Urinary bladder (tissue), 4 donors: ENCODE results near the gene MAPK10. TPM values are rescaled to one million over a fixed set of nuclear protein-coding genes. Genes with fewer than 3 reads are reported as not detected.
A peak's percentile ranks its signal among the peaks of the same experiment; 100 is the strongest.

ENCODE experiments used
- DNase-seq: peaks from one replicate; pipeline ENCODE4 v3.0.0-alpha.2; 2015; ENCODE audit errors: extremely low spot score
- H3K27ac ChIP-seq: one replicate; pipeline ENCODE4 v1.5.1; 2013; ENCODE audit warnings: low read depth, mild to moderate bottlenecking, moderate library complexity
- H3K36me3 ChIP-seq: one replicate; pipeline ENCODE4 v1.6.1; 2013; ENCODE audit warnings: mild to moderate bottlenecking, moderate library complexity; ENCODE audit not compliant: insufficient read depth
- H3K4me1 ChIP-seq: one replicate; pipeline ENCODE4 v1.6.1; 2013; ENCODE audit warnings: mild to moderate bottlenecking, moderate library complexity; ENCODE audit not compliant: insufficient read depth
- H3K4me3 ChIP-seq: one replicate; pipeline ENCODE4 v1.5.1; 2013; ENCODE audit warnings: low read depth, low read length
- WGBS: extraction: QIAGEN DNeasy Blood & Tissue Kit; methylation state at CpG from one replicate; pipeline ENCODE4 v1.1.7; 2013; 5-methylcytosine and 5-hydroxymethylcytosine counted together
- polyA plus RNA-seq: library from polyadenylated mRNA; stranded (reverse); fragments of 200-250 nt; gene quantifications from one replicate; pipeline ENCODE4 v1.2.3, GENCODE V29; 2013
- total RNA-seq: library from RNA; depleted of rRNA; stranded (reverse); fragments of >200 nt; gene quantifications from one replicate; pipeline ENCODE4 v1.2.3, GENCODE V29; 2014
- donor health status: healthy with polysubstance abuse.
- donor health status: healthy.

The MAPK10 gene
- total and polyA plus RNA-seq, 2 donors, result 15.5 to 247 TPM

GRCh38 chr4:86283371-86283770 is 76.5 kb downstream of the MAPK10 start:
- WGBS, result 41% methylated on average over 3 of the region's 3 CpGs

GRCh38 chr4:86280246-86280645 is 79.6 kb downstream of the MAPK10 start:
- H3K36me3 ChIP-seq, result no peaks in the 10 kb centered on the region
- H3K27ac ChIP-seq, result no peak overlapping the region
- no peak for DNase-seq
- 65% methylated on average over 2 of the region's 2 CpGs for WGBS
- no peaks in the 10 kb centered on the region for H3K4me1 ChIP-seq
- no peak overlapping the region for H3K4me3 ChIP-seq

More at GRCh38 chr4:86283371-86283770, 76.5 kb downstream of the MAPK10 start:
- no peaks in the 10 kb centered on the region for H3K36me3 ChIP-seq
- DNase-seq, result peak; percentile 33
- no peaks in the 10 kb centered on the region for H3K4me1 ChIP-seq
- H3K4me3 ChIP-seq, result no peak overlapping the region
- no peak overlapping the region for H3K27ac ChIP-seq

DNA sequence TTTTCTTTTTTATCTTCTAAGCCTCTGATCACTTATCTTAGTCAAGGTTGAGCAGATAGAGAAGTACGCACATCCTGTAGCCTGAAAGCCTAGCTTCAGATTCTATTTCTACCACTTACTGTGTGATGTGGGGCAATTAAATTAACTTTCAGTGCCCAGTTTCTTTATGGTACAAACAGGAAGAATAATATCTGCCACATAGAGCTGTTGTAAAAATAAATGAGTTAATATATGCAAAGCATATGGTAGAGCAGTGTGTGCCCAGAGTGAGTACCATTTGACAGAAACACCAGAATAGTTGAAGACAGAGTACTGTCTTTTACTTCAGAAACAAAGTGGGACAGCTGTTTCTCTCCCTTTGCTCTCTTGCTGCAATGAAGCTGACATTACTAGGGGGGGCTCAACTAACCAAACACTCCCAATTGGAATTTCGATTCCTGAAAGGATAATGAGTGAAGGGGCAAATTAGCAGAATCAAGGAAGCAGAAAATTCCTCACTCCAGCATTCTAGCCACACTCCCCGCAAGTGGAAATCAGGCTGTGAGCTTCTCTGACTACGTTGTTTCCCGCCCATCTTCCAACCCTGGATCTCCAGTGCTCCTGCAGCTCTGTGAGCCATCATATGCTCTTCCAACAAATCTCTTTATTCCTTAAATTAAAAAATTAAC is 80.4 kb downstream of the MAPK10 start:
- H3K4me3 ChIP-seq, result no peak overlapping the region
- H3K36me3 ChIP-seq, result no peaks in the 10 kb centered on the region
- no peak overlapping the region for H3K27ac ChIP-seq
- 93% methylated on average over 5 of the region's 5 CpGs for WGBS
- no peaks in the 10 kb centered on the region for H3K4me1 ChIP-seq
- no peak for DNase-seq

- Histone ChIP-seq H3K4me1 (no peaks in the 10 kb centered on the region), H3K36me3 (no peaks in the 10 kb centered on the region), H3K27ac (no peak overlapping the region), H3K4me3 (no peak overlapping the region)
- WGBS, result 54% methylated on average over 2 of the region's 2 CpGs
- DNase-seq, result no peak
Measured at GRCh38 chr4:86278126-86278525, 81.7 kb downstream of the MAPK10 start.

DNA sequence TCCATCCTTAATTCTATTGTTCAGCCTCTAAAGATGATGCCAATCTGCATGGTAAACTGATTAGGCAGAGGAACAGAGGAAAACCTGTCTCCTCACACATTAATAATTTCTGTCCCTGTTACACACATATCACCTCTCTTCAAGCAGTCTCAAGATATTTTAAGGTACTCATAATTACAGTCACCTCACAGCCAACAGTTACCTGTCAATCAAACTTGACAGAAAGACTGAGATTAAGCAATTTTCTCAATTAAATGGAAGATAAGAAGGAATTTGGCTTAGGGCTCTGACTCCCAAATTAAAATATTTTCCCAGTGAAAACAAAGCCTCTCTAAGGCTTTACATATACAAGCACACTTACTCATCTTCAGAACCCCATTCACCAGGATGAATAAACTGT is 85.2 kb downstream of the MAPK10 start:
- H3K4me3 ChIP-seq, result no peak overlapping the region
- H3K36me3 ChIP-seq, result no peaks in the 10 kb centered on the region
- H3K4me1 ChIP-seq, result no peaks in the 10 kb centered on the region
- H3K27ac ChIP-seq, result no peak overlapping the region
- DNase-seq, result no peak

DNA sequence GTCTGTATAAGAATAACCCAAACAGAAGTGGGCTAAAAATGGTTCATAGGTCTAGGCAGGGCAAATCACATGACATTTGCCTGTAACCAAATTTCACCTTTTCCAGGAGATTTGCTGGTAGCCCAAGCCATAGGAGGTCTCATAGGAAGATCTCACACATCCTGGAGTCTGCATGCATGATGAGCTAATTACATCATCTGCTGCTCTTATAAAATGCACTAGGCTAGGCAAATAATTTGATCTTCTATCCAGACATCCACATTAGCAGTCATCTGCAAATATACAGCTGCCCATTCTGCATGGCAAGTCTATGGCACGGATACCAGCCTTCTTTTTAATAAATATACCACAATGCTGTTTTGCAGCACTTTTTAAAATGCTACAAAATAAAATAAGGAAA is 87.2 kb downstream of the MAPK10 start:
- no peak overlapping the region for H3K4me3 ChIP-seq
- no peak for DNase-seq
- WGBS, result 94% methylated on average over 1 of the region's 1 CpG
- H3K4me1 ChIP-seq, result no peaks in the 10 kb centered on the region
- H3K36me3 ChIP-seq, result no peaks in the 10 kb centered on the region
- H3K27ac ChIP-seq, result no peak overlapping the region

DNA sequence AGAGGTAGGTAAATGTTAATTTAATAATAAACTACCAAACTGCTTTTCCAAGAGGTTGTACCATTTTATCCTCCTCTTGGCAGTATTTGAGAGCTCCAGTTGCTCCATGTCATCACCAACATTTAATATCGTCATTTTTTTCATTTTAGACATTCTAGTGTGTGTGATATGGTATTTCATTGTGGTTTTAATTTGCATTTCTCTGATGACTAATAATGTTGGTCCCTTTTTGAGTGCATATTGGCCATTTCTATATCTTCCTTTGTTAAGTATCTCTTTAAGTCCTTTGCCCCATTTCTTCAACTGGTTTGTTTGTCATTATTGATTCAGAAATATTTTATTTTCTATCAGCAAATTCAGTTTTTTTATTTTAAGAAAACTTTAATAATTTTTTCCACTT is 88.8 kb downstream of the MAPK10 start:
- no peak overlapping the region for H3K4me3 ChIP-seq
- no peak for DNase-seq
- 93% methylated on average over 1 of the region's 1 CpG for WGBS

DNA sequence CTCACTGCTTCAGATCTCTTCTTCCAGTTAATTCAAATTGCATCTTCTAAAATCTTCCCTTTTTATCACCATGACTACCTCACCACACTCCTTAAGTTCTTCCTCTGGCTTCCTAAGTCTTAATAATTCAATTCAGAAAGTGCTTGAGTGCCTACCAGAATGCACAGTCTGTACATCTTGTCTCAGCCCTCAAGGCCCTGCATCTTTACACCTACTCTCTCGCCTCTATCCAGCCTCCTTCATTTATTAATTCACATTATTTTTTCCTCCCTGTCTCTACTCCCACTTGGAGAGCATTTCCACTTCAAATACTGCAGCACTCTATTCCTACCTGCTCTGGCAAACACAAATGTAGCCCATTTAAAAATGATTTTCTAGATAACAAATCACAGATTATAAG is 90.5 kb downstream of the MAPK10 start:
- Histone ChIP-seq H3K4me1 (no peaks in the 10 kb centered on the region), H3K27ac (no peak overlapping the region), H3K4me3 (no peak overlapping the region), H3K36me3 (no peaks in the 10 kb centered on the region)
- WGBS, result 88% methylated on average over 1 of the region's 1 CpG
- no peak for DNase-seq

More for the DNA sequence above, 88.8 kb downstream of the MAPK10 start:
- Histone ChIP-seq H3K27ac (no peak overlapping the region), H3K36me3 (no peaks in the 10 kb centered on the region), H3K4me1 (no peaks in the 10 kb centered on the region)

- no peak overlapping the region for H3K4me3 ChIP-seq
- no peaks in the 10 kb centered on the region for H3K36me3 ChIP-seq
- H3K4me1 ChIP-seq, result no peaks in the 10 kb centered on the region
- no peak for DNase-seq
- H3K27ac ChIP-seq, result no peak overlapping the region
Measured at GRCh38 chr4:86264241-86264640, 95.6 kb downstream of the MAPK10 start.

- no peak for DNase-seq
- WGBS, result 80% methylated on average over 1 of the region's 1 CpG
Measured at GRCh38 chr4:86261636-86262035, 98.2 kb downstream of the MAPK10 start.

DNA sequence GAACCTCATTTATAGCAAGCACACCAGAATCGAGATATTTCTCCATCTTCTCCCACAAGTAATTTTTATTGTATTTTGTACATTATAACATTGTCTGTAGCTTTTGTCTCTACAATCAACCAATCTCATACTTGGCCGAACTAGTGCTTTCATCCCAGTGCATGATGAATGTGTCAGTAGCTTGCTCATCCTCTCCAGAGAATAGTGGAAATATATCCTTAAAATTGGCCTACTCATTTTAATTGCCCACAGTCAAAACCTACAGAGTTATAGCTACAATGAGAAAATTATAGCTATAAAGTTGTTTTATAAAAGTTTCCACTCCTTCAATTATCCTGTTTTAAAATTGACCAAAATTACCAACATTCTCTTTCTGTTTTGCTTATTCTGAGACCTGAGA is 103.8 kb downstream of the MAPK10 start:
- no peaks in the 10 kb centered on the region for H3K4me1 ChIP-seq
- 87% methylated on average over 2 of the region's 2 CpGs for WGBS
- DNase-seq, result no peak

More at GRCh38 chr4:86261636-86262035, 98.2 kb downstream of the MAPK10 start:
- no peak overlapping the region for H3K27ac ChIP-seq
- no peaks in the 10 kb centered on the region for H3K36me3 ChIP-seq
- no peak overlapping the region for H3K4me3 ChIP-seq
- H3K4me1 ChIP-seq, result no peaks in the 10 kb centered on the region

GRCh38 chr4:86250619-86251018 is 109.2 kb downstream of the MAPK10 start:
- 70% methylated on average over 1 of the region's 1 CpG for WGBS

More for the DNA sequence above, 103.8 kb downstream of the MAPK10 start:
- Histone ChIP-seq H3K4me3 (no peak overlapping the region), H3K27ac (no peak overlapping the region), H3K36me3 (no peaks in the 10 kb centered on the region)

DNA sequence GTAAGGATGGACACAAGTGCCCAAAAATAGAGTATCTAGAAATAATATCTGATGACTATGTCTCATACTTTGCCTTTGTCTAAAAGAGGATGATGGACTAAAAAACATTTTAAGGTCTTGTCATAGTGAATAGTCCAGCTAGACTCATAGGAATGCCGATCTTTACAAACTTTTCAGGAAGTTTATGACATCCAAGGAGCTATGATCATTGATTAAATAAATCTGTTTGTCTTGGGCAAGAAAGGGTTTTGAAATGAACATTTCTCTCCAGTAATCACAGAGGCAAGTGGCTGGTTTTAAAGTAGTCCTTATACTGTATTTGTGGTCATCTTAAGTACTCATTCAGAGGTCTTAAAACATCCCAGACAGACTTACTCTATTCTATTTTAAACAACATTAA is 109.8 kb downstream of the MAPK10 start:
- H3K36me3 ChIP-seq, result no peaks in the 10 kb centered on the region
- 72% methylated on average over 1 of the region's 1 CpG for WGBS
- no peaks in the 10 kb centered on the region for H3K4me1 ChIP-seq
- no peak overlapping the region for H3K4me3 ChIP-seq
- H3K27ac ChIP-seq, result no peak overlapping the region
- no peak for DNase-seq

More at GRCh38 chr4:86250619-86251018, 109.2 kb downstream of the MAPK10 start:
- Histone ChIP-seq H3K36me3 (no peaks in the 10 kb centered on the region), H3K4me1 (no peaks in the 10 kb centered on the region), H3K27ac (no peak overlapping the region), H3K4me3 (no peak overlapping the region)
- no peak for DNase-seq

DNA sequence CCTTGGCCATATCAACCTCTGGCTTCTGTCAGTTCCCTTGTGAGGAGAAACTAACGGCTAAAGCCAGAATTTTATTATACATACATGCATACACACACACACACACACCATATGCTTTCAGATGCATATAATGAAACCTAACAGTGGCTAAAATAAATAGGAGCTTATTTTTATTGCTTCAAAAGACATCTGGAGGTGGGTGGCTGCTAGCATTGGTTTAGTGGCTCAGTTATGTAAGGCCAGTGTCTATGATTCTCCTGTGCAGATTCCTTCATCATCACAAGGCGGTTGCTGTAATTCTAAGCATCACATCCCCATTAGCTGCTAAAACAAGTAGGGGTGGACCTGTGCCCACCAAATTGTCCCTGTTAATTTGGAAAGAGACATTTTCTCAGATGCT is 110.8 kb downstream of the MAPK10 start:
- 71% methylated on average over 2 of the region's 2 CpGs for WGBS
- Histone ChIP-seq H3K4me3 (no peak overlapping the region), H3K36me3 (no peaks in the 10 kb centered on the region), H3K4me1 (no peaks in the 10 kb centered on the region), H3K27ac (no peak overlapping the region)
- no peak for DNase-seq

DNA sequence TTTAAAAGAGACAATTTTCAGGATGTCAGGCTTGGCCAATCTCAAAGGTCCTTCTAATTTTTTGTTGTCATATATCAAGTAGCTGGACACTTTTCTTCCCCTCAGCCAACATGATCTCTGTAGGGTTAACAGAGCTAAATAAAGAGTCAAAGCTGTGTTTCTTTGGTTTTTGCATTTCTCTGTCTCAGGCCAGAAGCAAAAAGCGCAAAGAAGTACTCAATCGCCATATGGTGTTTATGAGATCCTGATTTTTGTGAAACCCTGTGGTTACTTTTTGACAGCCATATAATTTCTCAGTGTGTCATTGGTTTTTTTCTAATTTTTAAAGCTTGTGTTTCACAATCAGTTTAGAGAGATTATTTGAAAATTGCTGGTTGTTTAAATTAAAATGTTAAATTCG is 111.9 kb downstream of the MAPK10 start:
- Histone ChIP-seq H3K36me3 (no peaks in the 10 kb centered on the region), H3K27ac (no peak overlapping the region), H3K4me3 (no peak overlapping the region), H3K4me1 (no peaks in the 10 kb centered on the region)
- WGBS, result 74% methylated on average over 3 of the region's 3 CpGs
- no peak for DNase-seq
